Activated CD8-positive, alpha-beta memory T cell treated with anti-CD3 and anti-CD28 coated beads, Interleukin-2, amount 10 ng/mL, durations not matched to agents 7 days and 5 days (primary cell): ENCODE results near the gene COG4. TPM values are rescaled to one million over a fixed set of nuclear protein-coding genes. Genes with fewer than 3 reads are reported as not detected.
A peak's percentile ranks its signal among the peaks of the same experiment; 100 is the strongest.

Experiments used
- ATAC-seq: fragments of 150-1000 bp; cut with Tn5 transposase; one replicate; pipeline ENCODE4 v1.10.0; 2021; ENCODE audit warnings: moderate library complexity
- CTCF ChIA-PET: fragments of 350-600 bp; sonication (Branson Sonifier 250); formaldehyde crosslinking; loops from one replicate; lab custom pipeline; 2021; ENCODE audit warnings: antibody characterized with exemption; lab: Charles Lee
- DNase-seq: peaks from one replicate; pipeline ENCODE4 v3.0.0-alpha.2; 2020
- H3K27ac Mint-ChIP-seq: one replicate; pipeline ENCODE4 v1.8.0; 2021; ENCODE audit warnings: mild to moderate bottlenecking, mixed read lengths
- H3K27me3 Mint-ChIP-seq: one replicate; pipeline ENCODE4 v1.8.0; 2021; ENCODE audit warnings: mixed read lengths
- H3K36me3 Mint-ChIP-seq: one replicate; pipeline ENCODE4 v1.8.0; 2021; ENCODE audit warnings: mild to moderate bottlenecking, mixed read lengths
- H3K4me1 Mint-ChIP-seq: one replicate; pipeline ENCODE4 v1.8.0; 2021; ENCODE audit warnings: mixed read lengths
- H3K4me3 Mint-ChIP-seq: one replicate; pipeline ENCODE4 v1.8.0; 2021; ENCODE audit warnings: mild to moderate bottlenecking, moderate library complexity, mixed read lengths
- H3K9me3 Mint-ChIP-seq: one replicate; pipeline ENCODE4 v1.8.0; 2022; ENCODE audit warnings: low read depth, mixed read lengths
- total RNA-seq, 2 experiments: library from RNA; stranded (reverse); gene quantifications; one replicate each; pipeline ENCODE4 v1.2.3, GENCODE V29; 2021

Gene COG4
- total RNA-seq, 2 experiments from 2014 or later: 67.3 to 72.5 TPM

DNA sequence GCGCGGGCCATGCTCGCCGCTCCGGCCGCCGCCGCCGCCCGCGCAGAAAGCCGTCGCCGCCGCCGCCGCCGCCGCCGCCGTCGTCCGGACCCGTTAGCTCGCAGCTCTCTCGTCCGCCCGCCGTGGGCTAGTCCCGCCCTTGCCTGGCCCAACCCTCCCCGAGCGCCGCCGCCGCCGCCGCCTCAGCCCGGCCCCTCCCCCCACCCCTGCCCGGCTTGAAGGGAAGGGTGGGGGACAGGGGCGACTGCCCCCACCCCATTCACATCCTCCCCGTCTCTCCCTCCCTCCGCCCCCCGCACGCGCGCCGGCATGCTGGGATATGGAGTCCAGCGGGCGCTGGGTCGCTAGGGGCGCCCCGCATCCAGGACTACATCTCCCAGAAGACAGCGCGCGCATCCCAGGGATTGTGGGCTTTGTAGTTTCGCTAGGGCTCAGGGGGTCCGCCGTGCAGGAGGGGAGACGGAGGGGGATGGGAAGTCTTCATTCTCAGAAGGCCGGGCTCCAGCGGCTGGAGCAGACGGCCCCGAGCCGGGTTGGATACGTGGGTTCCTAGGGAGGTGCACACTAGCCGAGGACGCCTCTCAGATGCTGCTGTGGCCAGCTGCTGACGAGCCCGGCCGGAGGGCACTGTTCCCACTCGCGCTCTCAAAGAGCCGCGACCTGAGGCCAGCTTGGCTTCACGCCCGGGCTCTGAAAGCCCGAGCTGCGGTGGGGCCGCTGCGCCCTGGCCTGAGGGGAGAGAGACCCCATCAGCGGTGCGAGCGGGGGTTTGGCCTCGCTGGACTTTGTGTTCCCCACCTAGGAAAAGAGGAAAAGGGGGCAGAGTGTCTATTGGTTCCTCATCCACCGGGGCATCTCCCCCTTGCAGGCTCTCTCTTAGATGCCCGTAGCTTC lies 84.1 kb downstream of the COG4 start, which contains the start of gene ST3GAL2:
Gene ST3GAL2, minus strand, starts transcription at position 132 of the 894 bp plus-strand sequence. CDS start 40,570 bp downstream, outside the sequence.
- H3K4me1 Mint-ChIP-seq: peaks cover 31% of the 10 kb centered on the region
- H3K4me3 Mint-ChIP-seq: peak within 1 kb of the TSS; percentile 87
- peak; percentile 95 for ATAC-seq
- H3K36me3 Mint-ChIP-seq: peaks cover 2% of the 10 kb centered on the region
- H3K27me3 Mint-ChIP-seq: no peaks in the 10 kb centered on the region
- CTCF ChIA-PET: interaction anchor here (1.1 to 1.9 kb wide), 5 partner anchors 9 to 83 kb away, joined by 3 to 7 read pairs (median 5); partner anchors contain the start of gene FCSK
- no peaks in the 10 kb centered on the region for H3K9me3 Mint-ChIP-seq
- H3K27ac Mint-ChIP-seq: peak within 1 kb of the TSS; percentile 91
- peak; percentile 97 for DNase-seq

DNA sequence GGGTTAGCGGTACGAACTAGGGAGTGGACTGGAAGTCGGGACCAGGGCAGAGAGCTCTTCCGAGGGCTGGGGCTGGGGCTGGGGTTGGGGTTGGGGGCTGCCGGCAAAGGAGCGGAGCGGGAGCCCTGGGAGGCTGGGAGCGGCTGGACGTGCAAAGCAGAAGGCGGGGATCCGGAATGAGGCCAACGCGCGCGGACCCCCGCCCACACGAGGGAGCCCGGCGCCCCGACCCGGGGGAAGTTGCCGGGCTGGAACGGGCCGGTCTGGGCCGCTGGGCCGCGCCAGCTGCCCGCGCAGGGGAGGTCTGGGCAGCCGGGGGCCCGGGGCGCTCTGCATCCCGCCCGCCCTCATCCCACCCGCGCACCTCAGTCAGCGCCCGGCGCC lies 84.8 kb downstream of the COG4 start:
- CTCF ChIA-PET: interaction anchor here (1.1 to 1.9 kb wide), 6 partner anchors 8 to 82 kb away, joined by 3 to 6 read pairs (median 4); partner anchors contain the start of gene FCSK
- no peak for ATAC-seq
- Mint-ChIP-seq H3K27me3 (no peaks in the 10 kb centered on the region), H3K4me1 (peaks cover 33% of the 10 kb centered on the region), H3K4me3 (peak overlapping the region; percentile 85), H3K27ac (peak overlapping the region; percentile 74), H3K36me3 (peaks cover 6% of the 10 kb centered on the region), H3K9me3 (no peaks in the 10 kb centered on the region)
- no peak for DNase-seq

DNA sequence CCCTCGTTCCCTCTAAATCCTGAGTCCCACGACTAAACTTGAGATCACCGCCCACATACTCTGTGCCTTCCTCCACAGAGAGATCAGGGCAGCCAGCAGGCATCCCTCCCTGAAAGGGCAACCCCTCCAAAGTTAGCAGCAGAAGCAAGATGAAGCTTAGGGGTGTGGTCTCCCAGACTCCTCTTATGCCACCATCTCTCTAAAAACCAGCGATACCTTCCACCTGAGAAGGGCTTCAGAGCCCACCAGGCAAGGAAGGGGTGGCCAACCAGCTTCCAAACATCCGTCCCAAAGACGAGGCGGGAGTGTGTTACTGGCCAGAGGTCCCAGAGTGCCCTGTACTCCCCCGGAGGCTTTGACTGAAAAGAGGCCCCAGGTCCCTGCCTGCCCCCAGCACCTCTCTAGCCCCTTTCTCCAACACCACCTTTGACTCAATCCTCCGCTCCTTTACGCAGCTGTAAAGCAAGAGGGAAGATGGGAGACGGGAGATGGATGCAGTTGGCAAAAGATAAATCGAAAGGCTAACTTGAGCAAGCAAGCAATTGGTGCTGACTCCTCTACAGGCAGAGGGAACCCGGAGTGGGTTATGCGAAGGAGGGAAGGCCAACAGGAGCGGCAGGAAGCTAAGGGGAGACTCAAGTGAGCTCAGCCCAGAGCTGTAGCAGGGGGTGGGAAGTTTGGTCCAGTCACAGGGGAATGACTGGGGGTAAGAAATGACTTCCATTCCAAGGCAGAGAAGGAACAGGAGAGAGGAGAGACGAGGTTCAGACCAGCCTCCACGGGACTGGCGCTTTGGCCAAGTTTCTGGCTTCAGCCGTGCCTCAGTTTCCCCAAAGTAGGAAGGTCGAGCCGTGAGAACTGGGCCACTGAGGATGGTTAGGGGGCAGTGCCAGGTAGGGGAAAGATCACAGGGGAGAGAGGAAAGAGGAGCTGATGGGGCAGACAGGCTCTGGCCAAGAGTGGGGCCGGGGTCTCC lies 85.5 kb downstream of the COG4 start:
- ATAC-seq (no peak), DNase-seq (peak; percentile 46)
- Mint-ChIP-seq H3K4me3 (peak overlapping the region; percentile 85), H3K4me1 (peaks cover 37% of the 10 kb centered on the region), H3K27me3 (no peaks in the 10 kb centered on the region), H3K9me3 (no peaks in the 10 kb centered on the region), H3K27ac (peak overlapping the region; percentile 74), H3K36me3 (peaks cover 6% of the 10 kb centered on the region)
- CTCF ChIA-PET: interaction anchor here (0.7 to 1.3 kb wide), 5 partner anchors 17 to 68 kb away, joined by 3 to 4 read pairs (median 3); partner anchors contain the start of gene FCSK

DNA sequence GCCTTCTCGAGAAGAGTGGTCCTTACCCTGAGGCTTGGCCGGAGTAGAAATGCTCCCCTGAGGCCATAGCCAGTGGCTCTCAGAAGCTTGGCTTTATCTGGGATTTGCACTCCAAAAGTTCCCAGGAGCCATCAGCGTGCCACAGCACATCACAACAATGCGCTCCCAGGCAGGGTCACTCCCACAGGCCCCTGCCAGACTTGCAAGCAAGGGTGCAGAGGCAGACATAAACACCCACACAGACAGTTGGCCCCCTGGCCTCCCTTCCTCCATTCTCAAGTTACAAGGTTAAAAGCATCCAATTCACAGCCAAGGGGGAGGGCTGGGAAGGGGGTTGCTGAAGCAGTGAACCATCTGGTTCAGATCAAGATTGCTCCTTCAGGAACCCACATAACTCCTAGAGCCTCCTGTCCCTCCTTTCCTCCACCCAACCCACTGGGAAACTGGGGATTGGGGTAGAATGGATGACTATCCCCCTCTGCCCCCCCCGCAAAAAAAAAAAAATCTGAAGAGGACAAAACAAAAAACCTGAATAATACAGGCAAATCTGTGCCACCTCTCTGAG lies 86.3 kb downstream of the COG4 start:
- H3K4me3 Mint-ChIP-seq: peak overlapping the region; percentile 85
- no peak overlapping the region for H3K27ac Mint-ChIP-seq
- DNase-seq (no peak), ATAC-seq (no peak)
- H3K27me3 Mint-ChIP-seq: no peaks in the 10 kb centered on the region
- H3K9me3 Mint-ChIP-seq: no peaks in the 10 kb centered on the region
- peaks cover 39% of the 10 kb centered on the region for H3K4me1 Mint-ChIP-seq
- CTCF ChIA-PET: interaction anchor here (0.7 to 1.2 kb wide), 2 partner anchors 57 to 67 kb away, joined by 3 to 4 read pairs; no protein-coding TSS in a partner anchor
- peaks cover 6% of the 10 kb centered on the region for H3K36me3 Mint-ChIP-seq

DNA sequence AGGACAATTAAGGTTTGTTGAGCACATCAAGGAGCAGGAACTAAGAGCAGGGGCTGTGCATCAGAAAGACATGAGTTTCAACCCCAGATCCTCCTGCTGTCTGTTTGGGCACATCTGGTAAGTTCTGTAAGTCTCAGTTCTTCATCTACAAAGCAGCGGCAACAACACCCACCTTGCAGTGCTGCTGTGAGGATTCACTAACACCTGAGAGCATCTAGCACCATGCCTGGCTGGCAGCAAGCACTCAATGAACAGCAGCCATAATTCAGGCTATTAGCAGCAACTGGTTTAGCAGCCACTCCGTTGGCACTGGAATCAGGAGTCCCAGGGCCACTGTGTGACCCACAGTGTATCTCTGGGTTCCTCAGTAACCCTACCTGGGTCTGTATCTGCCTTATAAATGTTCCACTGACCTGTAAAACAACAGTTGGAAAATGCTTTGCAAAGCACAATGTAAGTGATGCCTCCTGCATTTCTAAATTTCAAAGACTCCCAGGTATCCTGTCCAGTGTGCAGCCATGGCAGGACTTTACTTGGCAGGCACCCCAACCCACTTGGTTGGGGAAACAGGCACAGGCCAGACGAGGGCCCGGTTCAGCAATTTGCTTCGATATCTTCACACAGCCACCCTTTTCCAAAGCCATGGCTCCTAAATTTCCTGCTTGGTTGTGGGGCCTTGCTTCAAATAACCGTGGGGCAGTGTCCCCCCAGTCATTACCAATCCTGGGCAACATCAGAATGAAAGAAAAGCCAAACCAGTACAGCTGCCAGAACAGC lies 88.7 kb downstream of the COG4 start:
- CTCF ChIA-PET: no interaction called here

DNA sequence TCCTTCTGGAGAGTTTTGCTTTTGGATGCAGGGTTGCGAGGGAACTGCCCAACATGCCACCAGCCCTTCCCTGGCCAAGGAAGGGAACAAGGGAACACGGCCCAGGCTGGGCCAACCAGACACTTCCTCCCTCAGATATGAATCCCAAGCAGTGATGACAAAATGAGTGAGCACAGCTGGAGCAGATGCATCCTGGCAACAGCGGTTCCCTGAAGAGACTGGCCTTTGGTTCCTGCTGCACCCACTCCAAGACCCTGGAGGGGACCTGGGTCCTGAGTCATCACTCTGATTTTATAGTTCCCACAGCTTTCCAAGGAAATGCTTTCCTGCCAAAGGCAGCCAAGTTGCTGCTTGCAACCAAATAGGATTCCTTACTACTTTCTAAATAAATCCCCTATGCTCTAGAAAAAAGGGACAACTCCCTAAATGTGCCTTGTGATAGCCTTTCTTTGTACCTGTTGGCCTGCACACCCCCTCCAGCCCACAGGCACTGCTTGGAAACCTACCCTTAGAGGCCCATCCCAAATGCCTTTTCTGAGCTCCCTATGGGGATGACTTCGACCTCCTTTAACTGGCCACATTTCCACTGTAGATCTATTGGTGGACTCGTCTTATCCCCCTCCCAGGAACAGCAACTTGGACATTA lies 89.8 kb downstream of the COG4 start:
- no peak overlapping the region for H3K4me3 Mint-ChIP-seq
- H3K4me1 Mint-ChIP-seq: peaks cover 51% of the 10 kb centered on the region
- peaks cover 6% of the 10 kb centered on the region for H3K36me3 Mint-ChIP-seq
- no peaks in the 10 kb centered on the region for H3K27me3 Mint-ChIP-seq
- ATAC-seq: no peak
- CTCF ChIA-PET: no interaction called here
- H3K9me3 Mint-ChIP-seq: no peaks in the 10 kb centered on the region
- DNase-seq: no peak
- H3K27ac Mint-ChIP-seq: no peak overlapping the region

More for the DNA sequence above, 88.7 kb downstream of the COG4 start:
- no peak for ATAC-seq
- no peak for DNase-seq
- H3K4me1 Mint-ChIP-seq: peaks cover 53% of the 10 kb centered on the region
- peaks cover 6% of the 10 kb centered on the region for H3K36me3 Mint-ChIP-seq
- no peak overlapping the region for H3K27ac Mint-ChIP-seq
- no peaks in the 10 kb centered on the region for H3K9me3 Mint-ChIP-seq
- no peak overlapping the region for H3K4me3 Mint-ChIP-seq
- H3K27me3 Mint-ChIP-seq: no peaks in the 10 kb centered on the region

DNA sequence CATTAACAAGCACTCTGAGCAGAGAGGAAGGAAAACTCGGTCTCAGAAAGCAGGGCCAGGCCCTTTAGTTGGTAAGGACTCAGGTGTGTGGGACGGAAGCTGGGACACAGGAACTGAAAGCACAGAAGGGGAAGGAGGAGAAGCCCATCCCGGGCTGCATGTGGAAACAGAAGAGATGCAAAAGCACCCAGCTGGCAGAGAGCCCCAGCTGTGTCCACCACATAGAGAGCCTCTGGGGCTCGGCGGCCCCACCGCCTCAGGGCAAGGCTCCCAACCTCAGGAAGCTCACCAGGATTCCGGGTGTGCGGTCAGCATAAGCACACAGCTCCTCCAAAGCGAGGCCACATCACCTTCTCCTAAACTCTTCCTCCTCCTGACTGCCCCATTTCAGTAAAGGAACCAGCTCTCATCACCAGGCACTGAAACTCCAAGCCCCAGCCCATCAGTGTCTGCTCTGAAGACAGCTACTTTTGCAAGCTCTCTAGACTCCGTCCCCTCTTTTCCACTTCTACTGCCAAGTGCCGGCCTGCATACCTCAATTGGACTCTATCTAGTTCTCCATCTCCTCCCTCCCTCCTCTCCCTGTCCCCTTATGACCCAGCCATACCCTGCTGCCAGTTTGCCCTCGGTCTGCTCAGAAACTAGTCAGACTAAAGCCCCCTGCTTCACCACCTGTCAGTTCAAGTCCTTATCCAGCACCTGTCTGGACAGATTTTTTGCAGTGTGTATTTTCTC lies 90.5 kb downstream of the COG4 start:
- H3K27ac Mint-ChIP-seq: no peak overlapping the region
- CTCF ChIA-PET: no interaction called here
- peaks cover 4% of the 10 kb centered on the region for H3K36me3 Mint-ChIP-seq
- H3K4me1 Mint-ChIP-seq: peaks cover 54% of the 10 kb centered on the region
- H3K9me3 Mint-ChIP-seq: no peaks in the 10 kb centered on the region
- ATAC-seq (no peak), DNase-seq (no peak)
- no peak overlapping the region for H3K4me3 Mint-ChIP-seq
- no peaks in the 10 kb centered on the region for H3K27me3 Mint-ChIP-seq

DNA sequence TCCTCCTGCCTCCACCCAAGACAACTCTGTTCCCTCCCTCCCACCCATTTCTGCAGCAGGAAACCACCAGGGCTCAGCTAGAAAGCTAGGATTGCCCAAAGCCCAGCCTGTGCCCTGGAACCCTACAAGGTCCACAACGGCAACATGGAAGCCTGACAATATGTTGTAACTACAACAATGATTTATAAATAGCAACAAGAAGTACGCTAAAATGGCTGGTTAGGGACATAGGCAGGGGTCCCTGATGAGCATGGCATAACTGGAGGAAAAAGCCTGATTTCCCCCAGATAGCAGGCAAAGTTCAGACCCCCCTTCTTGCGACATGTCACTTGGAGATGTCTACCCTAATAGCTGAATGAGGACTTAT lies 91.0 kb downstream of the COG4 start:
- no peak for DNase-seq
- ATAC-seq: no peak
- Mint-ChIP-seq H3K4me3 (no peak overlapping the region), H3K4me1 (peaks cover 53% of the 10 kb centered on the region), H3K27ac (no peak overlapping the region), H3K27me3 (no peaks in the 10 kb centered on the region), H3K9me3 (no peaks in the 10 kb centered on the region), H3K36me3 (peaks cover 5% of the 10 kb centered on the region)
- CTCF ChIA-PET: no interaction called here

DNA sequence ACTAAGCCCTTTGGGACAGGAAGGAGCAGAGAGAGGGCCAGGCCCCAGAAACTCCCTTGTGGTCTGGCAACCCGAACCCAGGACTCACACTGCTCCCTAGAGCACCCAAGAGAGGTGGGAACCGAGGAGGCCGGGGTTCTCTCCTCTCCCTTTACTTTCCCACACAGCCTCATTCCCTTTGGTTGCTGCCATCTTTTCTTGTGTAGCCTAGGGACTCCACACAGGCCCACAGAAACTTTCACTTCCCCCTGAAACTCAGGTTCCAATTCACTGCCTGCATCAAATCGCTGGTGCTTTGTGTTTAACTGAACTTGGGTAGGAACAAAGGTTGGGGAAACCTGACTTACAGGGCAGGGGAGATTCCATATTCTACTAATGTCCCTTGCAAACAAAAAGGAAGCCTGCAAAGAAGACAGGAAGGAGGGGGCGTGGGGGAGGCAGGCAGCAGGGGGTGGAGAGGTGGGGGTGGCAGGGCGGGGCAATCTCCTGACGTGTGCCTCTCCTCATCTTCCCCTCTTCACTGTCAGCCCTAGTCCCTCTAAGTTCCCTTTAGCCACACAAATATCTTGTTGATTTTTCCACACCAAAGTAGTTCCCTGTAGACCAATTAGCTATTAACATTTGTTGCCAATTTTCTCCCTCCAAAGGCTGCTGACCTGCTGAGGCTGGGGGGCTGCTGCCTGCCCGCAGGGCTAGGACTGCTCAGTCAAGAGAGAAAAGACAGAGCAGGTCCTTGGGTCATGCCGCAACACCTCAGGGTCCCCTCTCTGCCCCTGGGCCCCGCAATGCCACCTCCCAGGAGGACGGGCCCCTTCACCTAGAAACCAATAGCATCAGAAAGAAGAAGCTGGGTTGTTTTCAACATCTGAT lies 92.5 kb downstream of the COG4 start:
- CTCF ChIA-PET: interaction anchor here (2.0 kb wide), 1 partner anchor 8 kb away, joined by 6 read pairs; the partner anchor contains the start of gene ST3GAL2
- peaks cover 45% of the 10 kb centered on the region for H3K4me1 Mint-ChIP-seq
- peak overlapping the region; percentile 10 for H3K4me3 Mint-ChIP-seq
- H3K36me3 Mint-ChIP-seq: peaks cover 7% of the 10 kb centered on the region
- DNase-seq: peak; percentile 56
- peak; percentile 65 for ATAC-seq
- no peaks in the 10 kb centered on the region for H3K27me3 Mint-ChIP-seq
- peak overlapping the region; percentile 73 for H3K27ac Mint-ChIP-seq
- no peaks in the 10 kb centered on the region for H3K9me3 Mint-ChIP-seq
